Trophoblast cell (in vitro differentiated cells and primary cell): Measurements from ENCODE around the gene EPB41L2.

Experiments used
- DNase-seq, 2 donors: peaks; one replicate each; pipeline ENCODE4 v3.0.0-alpha.2; 2016
- H2AFZ ChIP-seq: 2 replicates; pipeline ENCODE4 v1.6.1; 2013; ENCODE audit warnings: low read length, moderate library complexity, mild to moderate bottlenecking; ENCODE audit not compliant: insufficient read depth, poor library complexity
- H2AK5ac ChIP-seq: 2 replicates; pipeline ENCODE4 v1.6.1; 2013; ENCODE audit warnings: mild to moderate bottlenecking, low read length
- H2BK120ac ChIP-seq: 2 replicates; pipeline ENCODE4 v1.6.1; 2013; ENCODE audit warnings: low read length, mild to moderate bottlenecking, moderate library complexity; ENCODE audit not compliant: insufficient read depth, poor library complexity
- H2BK12ac ChIP-seq: 2 replicates; pipeline ENCODE4 v1.6.1; 2013; ENCODE audit warnings: mild to moderate bottlenecking, low read length, moderate library complexity
- H2BK5ac ChIP-seq: 2 replicates; pipeline ENCODE4 v1.6.1; 2013; ENCODE audit warnings: low read length, low read depth, moderate library complexity, mild to moderate bottlenecking; ENCODE audit not compliant: poor library complexity
- H3K14ac ChIP-seq: 2 replicates; pipeline ENCODE4 v1.6.1; 2013; ENCODE audit warnings: mild to moderate bottlenecking, low read length
- H3K18ac ChIP-seq: 2 replicates; pipeline ENCODE4 v1.6.1; 2013; ENCODE audit warnings: mild to moderate bottlenecking, low read length
- H3K23ac ChIP-seq: 2 replicates; pipeline ENCODE4 v1.6.1; 2013; ENCODE audit warnings: low read length
- H3K27ac ChIP-seq: 2 replicates; pipeline ENCODE4 v1.5.1; 2013; ENCODE audit warnings: low read depth, mild to moderate bottlenecking, inconsistent platforms, low read length, moderate library complexity
- H3K27me3 ChIP-seq: 2 replicates; pipeline ENCODE4 v1.6.1; 2013; ENCODE audit warnings: inconsistent platforms, mild to moderate bottlenecking, low read length, moderate library complexity; ENCODE audit not compliant: insufficient read depth
- H3K36me3 ChIP-seq, 2 experiments: 1 replicate in 1 of 2; 2 replicates in 1 of 2; pipeline ENCODE4 v1.6.1; 2013; ENCODE audit warnings: low read length in 2 of 2, mild to moderate bottlenecking in 2 of 2, moderate library complexity in 1 of 2; ENCODE audit not compliant: insufficient read depth in 2 of 2, control insufficient read depth in 1 of 2
- H3K4ac ChIP-seq: 2 replicates; pipeline ENCODE4 v1.6.1; 2013; ENCODE audit warnings: low read depth, mild to moderate bottlenecking, low read length, moderate library complexity
- H3K4me1 ChIP-seq, 2 experiments: 1 replicate in 1 of 2; 2 replicates in 1 of 2; pipeline ENCODE4 v1.6.1; 2013; ENCODE audit warnings: low read length in 2 of 2, mild to moderate bottlenecking in 2 of 2, moderate library complexity in 1 of 2; ENCODE audit not compliant: insufficient read depth in 2 of 2, control insufficient read depth in 1 of 2
- H3K4me2 ChIP-seq: 2 replicates; pipeline ENCODE4 v1.6.1; 2013; ENCODE audit warnings: inconsistent platforms, mild to moderate bottlenecking, low read length, moderate library complexity
- H3K4me3 ChIP-seq: 2 replicates; pipeline ENCODE4 v1.5.1; 2013; ENCODE audit warnings: mild to moderate bottlenecking, low read depth, low read length, inconsistent platforms
- H3K79me1 ChIP-seq: one replicate; pipeline ENCODE4 v1.6.1; 2013; ENCODE audit warnings: low read length
- H3K79me2 ChIP-seq: 2 replicates; pipeline ENCODE4 v1.6.1; 2013; ENCODE audit warnings: low read length, mild to moderate bottlenecking; ENCODE audit not compliant: control insufficient read depth, insufficient read depth, poor library complexity
- H3K9ac ChIP-seq: 2 replicates; pipeline ENCODE4 v1.6.1; 2013; ENCODE audit warnings: mild to moderate bottlenecking, low read length
- H3K9me3 ChIP-seq: 2 replicates; pipeline ENCODE4 v1.6.1; 2013; ENCODE audit warnings: low read depth, mild to moderate bottlenecking, control low read depth, inconsistent platforms, low read length; ENCODE audit not compliant: insufficient read depth
- H4K12ac ChIP-seq: 2 replicates; pipeline ENCODE4 v1.6.1; 2013; ENCODE audit warnings: low read depth, mild to moderate bottlenecking, low read length, moderate library complexity
- H4K8ac ChIP-seq: 2 replicates; pipeline ENCODE4 v1.6.1; 2013; ENCODE audit warnings: low read depth, mild to moderate bottlenecking, low read length, moderate library complexity
- H4K91ac ChIP-seq: one replicate; pipeline ENCODE4 v1.6.1; 2013; ENCODE audit warnings: low read depth, mild to moderate bottlenecking, low read length, moderate library complexity
- WGBS: extraction: QIAGEN DNeasy Blood & Tissue Kit; methylation state at CpG from one replicate; pipeline ENCODE4 v1.1.7; 2013; ENCODE audit warnings: missing lambda C conversion rate; ENCODE audit not compliant: insufficient read length, insufficient coverage; ENCODE audit errors: extremely low coverage; 5-methylcytosine and 5-hydroxymethylcytosine counted together

EPB41L2 gene

GRCh38 chr6:130824978-130825694 lies 237.9 kb downstream of the EPB41L2 start:
- Histone ChIP-seq H3K14ac (no peak overlapping the region), H3K4me3 (no peak overlapping the region), H3K18ac (no peak overlapping the region), H3K79me1 (no peaks in the 10 kb centered on the region), H4K91ac (no peak overlapping the region), H3K4ac (no peak overlapping the region), H2BK12ac (no peak overlapping the region), H3K27ac (no peak overlapping the region), H2AFZ (no peak overlapping the region), H3K4me2 (no peak overlapping the region), H3K4me1 (no peaks in the 10 kb centered on the region), H3K36me3 (no peaks in the 10 kb centered on the region), H2BK5ac (no peak overlapping the region), H4K8ac (no peak overlapping the region), H3K27me3 (no peaks in the 10 kb centered on the region), H3K9me3 (no peaks in the 10 kb centered on the region), H3K79me2 (no peaks in the 10 kb centered on the region), H2AK5ac (no peak overlapping the region), H2BK120ac (no peak overlapping the region), H3K9ac (no peak overlapping the region), H4K12ac (no peak overlapping the region), H3K23ac (no peak overlapping the region)
- no peak for DNase-seq
- no CpG with 5 or more reads among the region's 5 CpGs for WGBS

GRCh38 chr6:130822736-130823135 lies 240.3 kb downstream of the EPB41L2 start:
- Histone ChIP-seq H3K79me2 (no peaks in the 10 kb centered on the region), H3K4me2 (no peak overlapping the region), H3K4me3 (no peak overlapping the region), H3K4ac (no peak overlapping the region), H2AFZ (no peak overlapping the region), H3K9me3 (no peaks in the 10 kb centered on the region), H2AK5ac (no peak overlapping the region), H2BK120ac (no peak overlapping the region), H3K4me1 (no peaks in the 10 kb centered on the region), H4K12ac (no peak overlapping the region), H3K27ac (no peak overlapping the region), H4K91ac (no peak overlapping the region), H3K14ac (no peak overlapping the region), H2BK5ac (no peak overlapping the region), H3K9ac (no peak overlapping the region), H3K18ac (no peak overlapping the region), H2BK12ac (no peak overlapping the region), H3K23ac (no peak overlapping the region), H3K79me1 (no peaks in the 10 kb centered on the region), H3K36me3 (no peaks in the 10 kb centered on the region), H4K8ac (no peak overlapping the region), H3K27me3 (no peaks in the 10 kb centered on the region)
- no peak for DNase-seq
- no CpG with 5 or more reads among the region's 1 CpG for WGBS

GRCh38 chr6:130815200-130816071 lies 247.6 kb downstream of the EPB41L2 start:
- no peaks in the 10 kb centered on the region for H3K79me1 ChIP-seq
- no peak overlapping the region for H3K4me2 ChIP-seq
- no peak overlapping the region for H2BK12ac ChIP-seq
- no peak overlapping the region for H4K12ac ChIP-seq
- DNase-seq = no peak
- no peak overlapping the region for H2AK5ac ChIP-seq
- H2BK5ac ChIP-seq = no peak overlapping the region
- H3K4me3 ChIP-seq = no peak overlapping the region
- WGBS = no CpG with 5 or more reads among the region's 5 CpGs
- H3K79me2 ChIP-seq = no peaks in the 10 kb centered on the region
- no peak overlapping the region for H2BK120ac ChIP-seq
- no peak overlapping the region for H3K4ac ChIP-seq
- H4K91ac ChIP-seq = no peak overlapping the region
- no peak overlapping the region for H2AFZ ChIP-seq
- H3K23ac ChIP-seq = no peak overlapping the region
- H4K8ac ChIP-seq = no peak overlapping the region
- H3K18ac ChIP-seq = no peak overlapping the region
- H3K14ac ChIP-seq = no peak overlapping the region
- no peaks in the 10 kb centered on the region for H3K36me3 ChIP-seq
- no peak overlapping the region for H3K27ac ChIP-seq
- H3K27me3 ChIP-seq = no peaks in the 10 kb centered on the region
- peaks cover 0 to 4% of the 10 kb centered on the region in 2 experiments for H3K4me1 ChIP-seq
- H3K9me3 ChIP-seq = no peaks in the 10 kb centered on the region
- H3K9ac ChIP-seq = no peak overlapping the region

DNA sequence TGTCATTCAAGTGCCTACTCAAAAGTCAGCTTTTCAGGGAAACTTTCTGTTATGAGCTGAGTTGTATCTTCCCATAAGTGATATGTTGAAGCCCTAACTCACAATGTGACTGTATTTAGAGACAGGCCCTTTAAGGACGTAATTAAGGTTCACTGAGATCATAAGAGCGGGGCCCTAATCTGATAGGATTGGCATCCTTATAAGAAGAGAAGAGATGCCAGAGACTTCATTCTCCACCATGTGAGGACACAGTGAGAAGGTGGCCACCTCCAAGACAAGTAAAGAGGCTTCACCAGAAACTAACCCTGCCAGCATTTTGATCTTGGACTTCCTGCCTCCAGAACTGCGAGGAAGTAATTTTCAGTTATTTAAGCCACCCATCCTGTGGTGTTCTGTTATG lies 248.5 kb downstream of the EPB41L2 start:
- Histone ChIP-seq H3K18ac (no peak overlapping the region), H3K9me3 (no peaks in the 10 kb centered on the region), H2BK5ac (no peak overlapping the region), H4K8ac (no peak overlapping the region), H3K36me3 (no peaks in the 10 kb centered on the region), H4K91ac (no peak overlapping the region), H2AK5ac (no peak overlapping the region), H3K79me1 (no peaks in the 10 kb centered on the region), H2AFZ (no peak overlapping the region), H4K12ac (no peak overlapping the region), H2BK120ac (no peak overlapping the region), H3K27me3 (no peaks in the 10 kb centered on the region), H3K4ac (no peak overlapping the region), H3K79me2 (no peaks in the 10 kb centered on the region), H3K14ac (no peak overlapping the region), H3K23ac (no peak overlapping the region), H3K9ac (no peak overlapping the region), H3K4me2 (no peak overlapping the region), H3K4me1 (peaks cover 0 to 4% of the 10 kb centered on the region in 2 experiments), H3K4me3 (no peak overlapping the region), H3K27ac (no peak overlapping the region), H2BK12ac (no peak overlapping the region)
- WGBS = no CpG with 5 or more reads among the region's 3 CpGs
- no peak for DNase-seq
